GM18519 (cell line): Measurements from ENCODE around the gene ARID5B.
A peak's percentile ranks its signal among the peaks of the same experiment; 100 is the strongest.

Source experiments
- ATAC-seq: cut with Tn5 transposase; IDR thresholded peaks from one replicate; pipeline ENCODE4 v1.9.1; 2021; ENCODE audit warnings: mild to moderate bottlenecking, moderate library complexity; ENCODE audit not compliant: unreplicated experiment, low FRiP score

ARID5B gene

DNA sequence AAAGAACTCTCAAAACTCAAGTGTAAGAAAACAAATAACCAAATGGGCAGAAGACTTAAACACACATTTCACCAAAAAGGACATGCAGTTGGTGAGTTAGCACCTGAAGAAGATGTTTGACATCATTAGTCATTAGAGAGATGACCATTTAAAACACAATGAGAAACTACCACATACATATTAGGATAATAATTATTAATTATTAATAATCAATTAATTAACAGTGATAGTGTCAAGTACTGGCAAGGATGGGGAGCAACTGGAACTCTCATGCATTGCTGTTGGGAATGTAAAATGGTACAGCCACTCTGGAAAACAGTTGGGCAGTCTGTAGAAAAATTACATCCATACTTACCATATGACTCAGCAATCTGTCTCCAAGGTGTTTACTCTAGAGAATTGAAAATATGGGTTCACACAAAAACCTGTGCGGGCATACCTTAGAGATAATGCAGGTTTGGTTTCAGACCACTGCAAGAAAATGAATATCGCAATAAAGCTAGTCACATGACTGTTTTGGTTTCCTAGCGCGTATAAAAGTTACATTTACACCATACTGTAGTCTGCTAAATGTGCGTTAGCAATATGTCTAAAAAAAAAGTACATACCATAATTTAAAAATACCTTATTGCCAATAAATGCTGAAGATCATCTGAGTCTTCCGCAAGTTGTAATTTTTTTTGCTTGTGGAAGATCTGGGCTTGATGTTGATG, 30.3 kb downstream of the ARID5B start:
- no peak for ATAC-seq

DNA sequence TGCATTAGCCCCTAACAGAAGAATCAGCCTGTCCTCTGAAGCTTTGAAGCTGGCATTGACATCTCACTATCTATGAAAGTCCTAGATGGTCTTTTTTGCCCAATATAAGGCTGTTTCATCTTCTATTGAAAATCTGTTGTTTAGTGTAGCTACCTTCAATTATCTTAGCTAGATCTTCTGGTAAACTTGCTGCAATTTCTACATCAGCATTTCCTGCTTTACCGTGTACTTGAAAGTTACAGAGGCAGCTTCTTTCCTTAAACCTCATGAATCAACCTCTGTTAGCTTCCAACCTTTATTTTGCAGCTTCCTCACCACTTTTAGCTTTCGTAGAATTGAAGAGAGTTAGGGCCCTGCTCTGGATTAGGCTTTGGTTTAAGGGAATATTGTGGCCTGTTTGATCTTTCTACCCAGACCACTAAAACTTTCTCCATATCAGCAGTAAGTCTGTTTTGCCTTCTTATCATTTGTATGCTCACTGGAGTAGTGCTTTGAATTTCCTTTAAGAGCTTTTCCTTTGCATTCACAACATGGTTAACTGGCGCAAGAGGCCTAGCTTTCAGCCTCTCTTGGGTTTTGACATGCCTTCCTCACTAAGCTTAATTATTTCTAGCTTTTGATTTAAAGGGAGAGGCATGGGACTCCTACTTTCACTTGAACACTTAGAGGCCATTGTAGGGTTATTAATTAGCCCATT, 32.5 kb downstream of the ARID5B start:
- ATAC-seq, result no peak

DNA sequence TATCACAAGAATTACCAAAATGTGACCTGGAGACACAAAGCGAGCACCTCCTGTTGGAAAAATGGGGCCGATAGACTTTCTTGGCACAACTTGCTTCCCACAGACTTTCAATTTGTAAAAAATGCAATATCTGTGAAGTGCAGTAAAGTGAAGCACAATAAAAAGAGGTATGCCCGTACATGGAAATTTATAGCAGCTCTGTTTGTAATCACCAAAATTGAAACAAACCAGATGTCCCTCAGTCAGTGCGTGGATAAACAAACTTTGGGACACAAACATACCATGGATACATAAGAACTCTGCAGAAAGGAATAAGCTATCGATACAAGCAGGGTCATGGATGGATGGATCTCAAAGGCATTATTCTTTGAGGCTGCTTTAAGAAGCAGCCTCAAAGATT, 33.6 kb downstream of the ARID5B start:
- ATAC-seq, result no peak

GRCh38 chr10:61936770-61937169, 35.3 kb downstream of the ARID5B start:
- ATAC-seq, result no peak

GRCh38 chr10:61937631-61938351, 36.3 kb downstream of the ARID5B start:
- ATAC-seq, result no peak

- no peak for ATAC-seq
Observed at GRCh38 chr10:61939902-61940301, 38.4 kb downstream of the ARID5B start.

- ATAC-seq, result no peak
Observed at GRCh38 chr10:61941202-61941681, 39.7 kb downstream of the ARID5B start.

GRCh38 chr10:61942604-61943461, 41.3 kb downstream of the ARID5B start:
- no peak for ATAC-seq

GRCh38 chr10:61943674-61944378, 42.3 kb downstream of the ARID5B start:
- peak; percentile 45 for ATAC-seq

- ATAC-seq, result no peak
Observed at GRCh38 chr10:61944410-61945147, 43.1 kb downstream of the ARID5B start.

GRCh38 chr10:61949687-61950086, 48.2 kb downstream of the ARID5B start:
- no peak for ATAC-seq

DNA sequence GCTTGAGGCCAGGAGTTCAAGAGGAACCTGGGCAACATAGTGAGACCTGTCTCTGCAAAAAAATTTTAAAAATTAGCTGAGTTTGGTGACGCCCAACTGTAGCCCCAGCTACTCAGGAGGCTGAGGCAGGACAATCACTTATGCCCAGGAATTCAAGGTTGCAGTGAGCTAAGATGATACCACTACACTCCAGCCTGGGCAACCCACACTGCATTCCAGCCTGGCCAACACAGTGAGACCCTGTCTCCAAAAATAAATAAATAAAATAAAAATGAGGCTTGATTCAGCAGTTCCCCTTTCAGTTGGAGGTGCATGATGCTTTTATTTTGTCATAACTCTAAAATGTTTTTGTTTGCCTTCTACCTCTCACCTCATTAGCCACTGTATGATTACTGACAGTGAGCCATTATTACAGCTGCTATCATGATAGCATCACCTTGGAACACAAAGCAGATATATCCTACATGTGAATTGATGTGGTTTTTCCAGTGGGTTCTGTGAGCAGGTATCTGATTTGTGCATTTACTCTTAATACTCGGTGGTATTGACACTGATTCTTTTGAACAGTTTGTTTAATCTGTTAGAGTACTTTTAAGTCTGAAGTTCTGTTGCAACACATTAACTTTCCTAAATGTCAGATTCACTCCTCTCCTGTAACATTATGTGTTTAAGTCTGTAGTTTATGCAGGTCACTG, 49.1 kb downstream of the ARID5B start:
- ATAC-seq, result no peak

- ATAC-seq, result no peak
Observed at GRCh38 chr10:61951144-61951483, 49.6 kb downstream of the ARID5B start.

DNA sequence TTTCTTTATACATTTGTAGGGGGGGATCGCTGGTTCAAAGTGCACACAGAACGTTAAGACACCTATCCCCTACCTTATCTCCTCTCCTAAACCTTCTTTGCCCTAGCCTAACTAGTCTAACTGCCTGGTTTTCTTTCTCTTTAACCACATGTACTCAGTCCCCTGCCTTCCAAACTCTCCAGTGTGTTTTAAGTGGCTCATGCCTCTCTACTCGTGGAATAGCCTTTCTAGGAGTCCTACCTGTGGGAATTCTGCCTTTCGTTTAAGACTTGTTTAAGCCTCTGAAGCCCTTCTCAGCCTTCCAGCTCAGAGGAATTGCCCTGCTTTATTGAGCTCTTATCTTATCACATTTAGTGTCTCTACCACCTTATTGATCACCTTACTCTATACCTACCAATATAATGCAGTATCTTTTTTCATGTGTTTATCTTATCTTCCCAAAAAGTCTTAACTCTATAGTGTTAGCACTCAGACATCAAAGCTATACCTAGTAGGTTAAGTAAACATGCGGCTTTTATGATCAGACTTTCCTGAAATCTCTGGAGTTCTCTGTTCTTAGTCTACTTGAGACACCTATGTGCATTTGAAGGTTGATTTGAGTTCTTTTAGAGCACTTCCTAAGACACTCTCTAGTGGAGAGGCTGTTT, 50.7 kb downstream of the ARID5B start:
- ATAC-seq, result no peak

DNA sequence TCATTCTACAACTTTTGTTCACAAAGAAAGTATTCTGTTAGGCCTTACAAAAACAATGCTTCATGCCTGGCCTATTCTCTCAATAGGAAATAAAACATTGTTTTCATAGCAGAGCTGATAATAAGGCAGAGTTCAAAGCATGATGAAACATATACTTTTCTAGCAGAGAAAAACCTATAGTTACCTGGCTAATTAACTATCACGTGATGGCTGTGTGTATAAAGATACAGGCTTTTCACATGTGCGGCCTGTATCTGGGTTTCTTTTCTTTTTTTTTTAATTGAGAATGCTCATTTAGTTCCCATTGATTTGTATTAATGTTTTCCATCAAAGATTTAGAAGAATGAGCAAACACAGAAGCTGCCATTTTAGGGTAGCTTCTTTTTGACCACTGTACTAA, 51.7 kb downstream of the ARID5B start:
- no peak for ATAC-seq

GRCh38 chr10:61957806-61958205, 56.3 kb downstream of the ARID5B start:
- no peak for ATAC-seq

GRCh38 chr10:61958311-61958710, 56.8 kb downstream of the ARID5B start:
- ATAC-seq, result no peak

- no peak for ATAC-seq
Observed at GRCh38 chr10:61958805-61959204, 57.3 kb downstream of the ARID5B start.
